HEK293T (cell line): ENCODE measurements around the gene EYS.

Experiments used
- CTCF ChIA-PET: fragments of 350-600 bp; formaldehyde crosslinking; extraction: SDS; loops from one replicate; lab custom pipeline; 2021; ENCODE audit warnings: antibody characterized with exemption, inconsistent platforms; lab: Yijun Ruan, JAX
- POLR2A ChIA-PET: fragments of 350-600 bp; formaldehyde crosslinking; extraction: SDS; loops from one replicate; lab custom pipeline; 2020; ENCODE audit warnings: antibody characterized with exemption, inconsistent platforms; lab: Yijun Ruan, JAX
- DNase-seq: peaks from one replicate; pipeline ENCODE4 v3.0.0; 2012; ENCODE audit warnings: mixed read lengths; ENCODE audit errors: extremely low spot score
- ARNT ChIP-seq: fragments of 450-650 bp; IDR thresholded peaks from 2 replicates; pipeline ENCODE4 v1.6.1; 2017; ENCODE audit warnings: mild to moderate bottlenecking
- BHLHE40 ChIP-seq: fragments of 450-650 bp; IDR thresholded peaks from 2 replicates; pipeline ENCODE4 v1.6.1; 2016; ENCODE audit warnings: mild to moderate bottlenecking, moderate library complexity, borderline replicate concordance
- CTBP1 ChIP-seq: fragments of 450-650 bp; IDR thresholded peaks from 2 replicates; pipeline ENCODE4 v1.6.1; 2016; ENCODE audit warnings: borderline replicate concordance
- ELF4 ChIP-seq: fragments of 450-650 bp; IDR thresholded peaks from 2 replicates; pipeline ENCODE4 v1.6.1; 2017; ENCODE audit warnings: antibody characterized with exemption
- FOXA1 ChIP-seq: fragments of 450-650 bp; IDR thresholded peaks from 2 replicates; pipeline ENCODE4 v1.6.1; 2016; ENCODE audit warnings: mild to moderate bottlenecking
- FOXK2 ChIP-seq: fragments of 450-650 bp; IDR thresholded peaks from 2 replicates; pipeline ENCODE4 v1.6.1; 2016; ENCODE audit warnings: mild to moderate bottlenecking
- FOXM1 ChIP-seq: fragments of 450-650 bp; IDR thresholded peaks from 2 replicates; pipeline ENCODE4 v1.6.1; 2017; ENCODE audit warnings: mild to moderate bottlenecking, borderline replicate concordance
- HDGF ChIP-seq: fragments of 450-650 bp; IDR thresholded peaks from 2 replicates; pipeline ENCODE4 v1.6.1; 2017; ENCODE audit warnings: antibody characterized with exemption, borderline replicate concordance
- L3MBTL2 ChIP-seq: fragments of 450-650 bp; conservative IDR thresholded peaks from 2 replicates; pipeline ENCODE4 v1.6.1; 2016; ENCODE audit warnings: mild to moderate bottlenecking
- LEF1 ChIP-seq: fragments of 450-650 bp; IDR thresholded peaks from 2 replicates; pipeline ENCODE4 v1.6.1; 2017; ENCODE audit warnings: mild to moderate bottlenecking, borderline replicate concordance
- NFRKB ChIP-seq: fragments of 450-650 bp; IDR thresholded peaks from 2 replicates; pipeline ENCODE4 v1.6.1; 2016; ENCODE audit warnings: mild to moderate bottlenecking, moderate library complexity
- PKNOX1 ChIP-seq: fragments of 450-650 bp; IDR thresholded peaks from 2 replicates; pipeline ENCODE4 v1.6.1; 2016
- SP1 ChIP-seq: fragments of 450-650 bp; IDR thresholded peaks from 2 replicates; pipeline ENCODE4 v1.6.1; 2017
- SUZ12 ChIP-seq: fragments of 450-650 bp; IDR thresholded peaks from 2 replicates; pipeline ENCODE4 v1.6.1; 2016; ENCODE audit warnings: mild to moderate bottlenecking
- TARDBP ChIP-seq: fragments of 450-650 bp; IDR thresholded peaks from 2 replicates; pipeline ENCODE4 v1.6.1; 2016
- ZNF384 ChIP-seq: fragments of 450-650 bp; IDR thresholded peaks from 2 replicates; pipeline ENCODE4 v1.6.1; 2016

Gene EYS

GRCh38 chr6:63808576-63808975, 1898.5 kb downstream of the EYS start:
- TF ChIP-seq NFRKB, result no peak
- no peak for TF ChIP-seq SP1
- no peak for TF ChIP-seq HDGF
- no peak for TF ChIP-seq SUZ12
- no peak for TF ChIP-seq FOXK2
- TF ChIP-seq LEF1, result no peak
- TF ChIP-seq TARDBP, result no peak
- TF ChIP-seq ZNF384, result no peak
- CTCF ChIA-PET, result interaction anchor here (0.6 kb wide), 1 partner anchor 210 kb away, joined by 3 read pairs; no protein-coding TSS in a partner anchor
- no peak for DNase-seq
- POLR2A ChIA-PET, result no interaction called here

GRCh38 chr6:63807056-63807455, 1900.0 kb downstream of the EYS start:
- TF ChIP-seq BHLHE40, result no peak
- TF ChIP-seq NFRKB, result no peak
- TF ChIP-seq LEF1, result no peak
- no peak for TF ChIP-seq PKNOX1
- TF ChIP-seq HDGF, result no peak
- TF ChIP-seq SUZ12, result no peak
- no peak for TF ChIP-seq ELF4
- no peak for TF ChIP-seq FOXA1
- TF ChIP-seq FOXK2, result no peak
- TF ChIP-seq FOXM1, result no peak
- DNase-seq, result no peak
- POLR2A ChIA-PET, result interaction anchor here (0.9 kb wide), 1 partner anchor 18 kb away, joined by 3 read pairs; no protein-coding TSS in a partner anchor
- CTCF ChIA-PET, result interaction anchor here (1.3 kb wide), 1 partner anchor 454 kb away, joined by 3 read pairs; no protein-coding TSS in a partner anchor

- DNase-seq, result no peak
- ChIA-PET CTCF (interaction anchor here (1.3 kb wide), 1 partner anchor 454 kb away, joined by 3 read pairs; no protein-coding TSS in a partner anchor), POLR2A (interaction anchor here (0.9 kb wide), 1 partner anchor 17 kb away, joined by 3 read pairs; no protein-coding TSS in a partner anchor)
- TF ChIP-seq TARDBP, result no peak
- TF ChIP-seq L3MBTL2, result no peak
- no peak for TF ChIP-seq NFRKB
- TF ChIP-seq FOXK2, result no peak
- TF ChIP-seq LEF1, result no peak
- TF ChIP-seq SUZ12, result no peak
- no peak for TF ChIP-seq FOXA1
- no peak for TF ChIP-seq ELF4
- no peak for TF ChIP-seq ZNF384
- no peak for TF ChIP-seq CTBP1
Observed at GRCh38 chr6:63806573-63806913, 1900.5 kb downstream of the EYS start.

- CTCF ChIA-PET, result interaction anchor here (1.3 kb wide), 1 partner anchor 453 kb away, joined by 3 read pairs; no protein-coding TSS in a partner anchor
- TF ChIP-seq TARDBP, result no peak
- TF ChIP-seq HDGF, result no peak
- TF ChIP-seq ELF4, result no peak
- TF ChIP-seq L3MBTL2, result no peak
- TF ChIP-seq FOXA1, result no peak
- no peak for TF ChIP-seq BHLHE40
- TF ChIP-seq NFRKB, result no peak
- TF ChIP-seq ARNT, result no peak
- TF ChIP-seq FOXM1, result no peak
- no peak for TF ChIP-seq SUZ12
- no peak for TF ChIP-seq CTBP1
- no peak for TF ChIP-seq SP1
- no peak for TF ChIP-seq LEF1
- no peak for TF ChIP-seq FOXK2
- no peak for TF ChIP-seq ZNF384
- no peak for TF ChIP-seq PKNOX1
- DNase-seq, result no peak
- POLR2A ChIA-PET, result interaction anchor here (0.9 kb wide), 1 partner anchor 17 kb away, joined by 3 read pairs; no protein-coding TSS in a partner anchor
Observed at GRCh38 chr6:63805808-63806572, 1901.0 kb downstream of the EYS start.

- POLR2A ChIA-PET, result no interaction called here
Observed at GRCh38 chr6:63805345-63805744, 1901.7 kb downstream of the EYS start.

More at GRCh38 chr6:63805345-63805744, 1901.7 kb downstream of the EYS start:
- DNase-seq, result no peak
- TF ChIP-seq LEF1, result no peak
- TF ChIP-seq HDGF, result no peak
- TF ChIP-seq NFRKB, result no peak
- no peak for TF ChIP-seq SP1
- no peak for TF ChIP-seq L3MBTL2
- no peak for TF ChIP-seq FOXA1
- TF ChIP-seq SUZ12, result no peak
- no peak for TF ChIP-seq ZNF384
- no peak for TF ChIP-seq TARDBP
- TF ChIP-seq ELF4, result no peak
- TF ChIP-seq ARNT, result no peak
- no peak for TF ChIP-seq PKNOX1
- CTCF ChIA-PET, result interaction anchor here (1.6 kb wide), 1 partner anchor 17 kb away, joined by 3 read pairs; no protein-coding TSS in a partner anchor
